CD4-positive, alpha-beta T cell (primary cell): Measurements from ENCODE around the gene SHKBP1. TPM values are rescaled to one million over a fixed set of nuclear protein-coding genes. Genes with fewer than 3 reads are reported as not detected.

Experiments
- ATAC-seq: fragments of 200-7000 bp; cut with Tn5 transposase; one replicate; pipeline ENCODE4 v1.10.0; 2022; ENCODE audit warnings: mild to moderate bottlenecking; ENCODE audit not compliant: poor library complexity
- CTCF ChIA-PET: fragments of 350-600 bp; sonication (Branson Sonifier 250); formaldehyde crosslinking; loops from one replicate; lab custom pipeline; 2021; ENCODE audit warnings: antibody characterized with exemption, inconsistent platforms; lab: Charles Lee
- POLR2A ChIA-PET: fragments of 350-600 bp; sonication (Branson Sonifier 250); formaldehyde crosslinking; loops from one replicate; lab custom pipeline; 2021; ENCODE audit warnings: antibody characterized with exemption, inconsistent platforms; lab: Charles Lee
- DNase-seq, 14 experiments: peaks; one replicate each; pipeline ENCODE4 v3.0.0-alpha.2; 2013 to 2020; ENCODE audit warnings: mixed read lengths in 2 of 14
- H3K27ac ChIP-seq, 2 donors: one replicate each; pipeline versions ENCODE4 v1.5.1 to v1.7.0; 2013; ENCODE audit warnings: low read length in 2 of 2, low read depth in 1 of 2, mild to moderate bottlenecking in 1 of 2
- H3K27me3 ChIP-seq, 2 experiments: 1 replicate in 1 of 2; 2 replicates in 1 of 2; pipeline versions ENCODE4 v1.6.1 to v1.7.0; 2013; ENCODE audit warnings: low read length in 2 of 2, control low read depth in 1 of 2, mild to moderate bottlenecking in 1 of 2, moderate library complexity in 1 of 2; ENCODE audit not compliant: insufficient read depth in 2 of 2, control insufficient read depth in 1 of 2
- H3K36me3 ChIP-seq: one replicate; pipeline ENCODE4 v1.6.1; 2013; ENCODE audit warnings: low read length, control low read depth; ENCODE audit not compliant: insufficient read depth
- H3K4me1 ChIP-seq: one replicate; pipeline ENCODE4 v1.6.1; 2013; ENCODE audit warnings: low read length, control low read depth; ENCODE audit not compliant: insufficient read depth
- H3K4me3 ChIP-seq: one replicate; pipeline ENCODE4 v1.5.1; 2013; ENCODE audit warnings: mild to moderate bottlenecking, low read length, moderate library complexity
- H3K9me3 ChIP-seq, 2 experiments: 1 replicate in 1 of 2; 2 replicates in 1 of 2; pipeline versions ENCODE4 v1.6.1 to v1.7.0; 2013; ENCODE audit warnings: low read length in 2 of 2, mild to moderate bottlenecking in 2 of 2, control low read depth in 1 of 2, moderate library complexity in 1 of 2; ENCODE audit not compliant: control insufficient read depth in 1 of 2, insufficient read depth in 1 of 2
- H3K27ac Mint-ChIP-seq: one replicate; pipeline ENCODE4 v1.8.0; 2020; ENCODE audit warnings: mixed read lengths
- H3K27me3 Mint-ChIP-seq: one replicate; pipeline ENCODE4 v1.8.0; 2021; ENCODE audit warnings: mixed read lengths
- H3K36me3 Mint-ChIP-seq: one replicate; pipeline ENCODE4 v1.8.0; 2021; ENCODE audit warnings: low read depth, mixed read lengths
- H3K4me1 Mint-ChIP-seq: one replicate; pipeline ENCODE4 v1.8.0; 2021; ENCODE audit warnings: low read depth, mixed read lengths
- H3K4me3 Mint-ChIP-seq: one replicate; pipeline ENCODE4 v1.8.0; 2020; ENCODE audit warnings: mild to moderate bottlenecking, mixed read lengths
- H3K9me3 Mint-ChIP-seq: one replicate; pipeline ENCODE4 v1.8.0; 2020; ENCODE audit warnings: mixed read lengths
- intact Hi-C, 2 experiments: fragments of 100-400 bp; cut with DNase I in 1 of 2; cut with micrococcal nuclease in 1 of 2; formaldehyde crosslinking; loops; one replicate each; pipeline versions ENCODE4 v1.15.1 to v1.9.0; 2023 to 2025; cut with DNase I, micrococcal nuclease
- total RNA-seq, 174 experiments: library from RNA in 2 of 174; stranded (reverse) in 2 of 174; gene quantifications; one replicate each; pipeline ENCODE4 v1.2.3 and lab custom pipeline; 2021 to 2026
- TF ChIP-seq, protein P1 (sequence below): fragments of 200-600 bp; IDR thresholded peaks from one replicate; pipeline ENCODE4 v1.8.0; 2022; ENCODE audit warnings: antibody characterized with exemption, mild to moderate bottlenecking

The SHKBP1 gene
- total RNA-seq, 2 experiments from 2014 or later, result 82.5 to 92.9 TPM

- TF ChIP-seq, protein P1, sequence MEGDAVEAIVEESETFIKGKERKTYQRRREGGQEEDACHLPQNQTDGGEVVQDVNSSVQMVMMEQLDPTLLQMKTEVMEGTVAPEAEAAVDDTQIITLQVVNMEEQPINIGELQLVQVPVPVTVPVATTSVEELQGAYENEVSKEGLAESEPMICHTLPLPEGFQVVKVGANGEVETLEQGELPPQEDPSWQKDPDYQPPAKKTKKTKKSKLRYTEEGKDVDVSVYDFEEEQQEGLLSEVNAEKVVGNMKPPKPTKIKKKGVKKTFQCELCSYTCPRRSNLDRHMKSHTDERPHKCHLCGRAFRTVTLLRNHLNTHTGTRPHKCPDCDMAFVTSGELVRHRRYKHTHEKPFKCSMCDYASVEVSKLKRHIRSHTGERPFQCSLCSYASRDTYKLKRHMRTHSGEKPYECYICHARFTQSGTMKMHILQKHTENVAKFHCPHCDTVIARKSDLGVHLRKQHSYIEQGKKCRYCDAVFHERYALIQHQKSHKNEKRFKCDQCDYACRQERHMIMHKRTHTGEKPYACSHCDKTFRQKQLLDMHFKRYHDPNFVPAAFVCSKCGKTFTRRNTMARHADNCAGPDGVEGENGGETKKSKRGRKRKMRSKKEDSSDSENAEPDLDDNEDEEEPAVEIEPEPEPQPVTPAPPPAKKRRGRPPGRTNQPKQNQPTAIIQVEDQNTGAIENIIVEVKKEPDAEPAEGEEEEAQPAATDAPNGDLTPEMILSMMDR, result no peak
- H3K4me1 Mint-ChIP-seq, result peaks cover 15% of the 10 kb centered on the region
- ChIA-PET POLR2A (interaction anchor here (1.0 kb wide), 1 partner anchor 92 kb away, joined by 3 read pairs; no protein-coding TSS in a partner anchor), CTCF (interaction anchor here (2.1 to 2.9 kb wide), 4 partner anchors 17 to 328 kb away, joined by 19 to 26 read pairs (median 22); no protein-coding TSS in a partner anchor)
- ATAC-seq (no peak), DNase-seq (no peak)
- Histone ChIP-seq H3K27ac (no peak overlapping the region), H3K9me3 (no peaks in the 10 kb centered on the region), H3K4me3 (no peak overlapping the region), H3K27me3 (no peaks in the 10 kb centered on the region), H3K36me3 (peaks cover 3% of the 10 kb centered on the region), H3K4me1 (peaks cover 9% of the 10 kb centered on the region)
- H3K36me3 Mint-ChIP-seq, result peaks cover 6% of the 10 kb centered on the region
- no peak overlapping the region for H3K27ac Mint-ChIP-seq
- no peak overlapping the region for H3K4me3 Mint-ChIP-seq
- H3K27me3 Mint-ChIP-seq, result no peaks in the 10 kb centered on the region
- intact Hi-C loops, result loop anchor here in 1 of 2 experiments (10.0 kb wide), 1 partner anchor 498 kb away; no protein-coding TSS in a partner anchor
- no peaks in the 10 kb centered on the region for H3K9me3 Mint-ChIP-seq
These were observed 56.5 kb downstream of the SHKBP1 start for GRCh38 chr19:40633207-40633606.

GRCh38 chr19:40638327-40638726 lies 61.7 kb downstream of the SHKBP1 start:
- Mint-ChIP-seq H3K36me3 (no peaks in the 10 kb centered on the region), H3K27ac (no peak overlapping the region), H3K9me3 (no peaks in the 10 kb centered on the region), H3K4me3 (no peak overlapping the region), H3K4me1 (peaks cover 12% of the 10 kb centered on the region), H3K27me3 (no peaks in the 10 kb centered on the region)
- CTCF ChIA-PET, result interaction anchor here (0.6 kb wide), 1 partner anchor 474 kb away, joined by 3 read pairs; no protein-coding TSS in a partner anchor
- H3K4me1 ChIP-seq, result peaks cover 20% of the 10 kb centered on the region
- H3K4me3 ChIP-seq, result no peak overlapping the region
- H3K27ac ChIP-seq, result no peak overlapping the region
- no peaks in the 10 kb centered on the region for H3K36me3 ChIP-seq
- H3K27me3 ChIP-seq, result no peaks in the 10 kb centered on the region
- TF ChIP-seq, protein P1, result no peak
- ATAC-seq (no peak), DNase-seq (no peak)
- intact Hi-C loops, result loop anchor here in 1 of 2 experiments (10.0 kb wide), 1 partner anchor 504 kb away; no protein-coding TSS in a partner anchor
- no peaks in the 10 kb centered on the region for H3K9me3 ChIP-seq
- POLR2A ChIA-PET, result interaction anchor here (0.6 kb wide), 1 partner anchor 1027 kb away, joined by 4 read pairs; no protein-coding TSS in a partner anchor

- DNase-seq (no peak), ATAC-seq (no peak)
- Histone ChIP-seq H3K36me3 (no peaks in the 10 kb centered on the region), H3K4me1 (peaks cover 12% of the 10 kb centered on the region), H3K27ac (no peak overlapping the region), H3K4me3 (no peak overlapping the region), H3K9me3 (no peaks in the 10 kb centered on the region), H3K27me3 (no peaks in the 10 kb centered on the region)
- Mint-ChIP-seq H3K27me3 (no peaks in the 10 kb centered on the region), H3K4me1 (peaks cover 8% of the 10 kb centered on the region), H3K4me3 (no peak overlapping the region), H3K36me3 (no peaks in the 10 kb centered on the region), H3K9me3 (no peaks in the 10 kb centered on the region), H3K27ac (no peak overlapping the region)
- intact Hi-C loops, result loop anchor here in 1 of 2 experiments (10.0 kb wide), 1 partner anchor 505 kb away; no protein-coding TSS in a partner anchor
- TF ChIP-seq, protein P1, result no peak
- ChIA-PET CTCF (no interaction called here), POLR2A (no interaction called here)
These were observed 62.9 kb downstream of the SHKBP1 start for GRCh38 chr19:40639638-40639982.
